ENCODE measurements around the gene TREML2. TPM values are rescaled to one million over a fixed set of nuclear protein-coding genes. Genes with fewer than 3 reads are reported as not detected.

The TREML2 gene
- total RNA-seq, 1 donor, result 1.2 TPM

DNA sequence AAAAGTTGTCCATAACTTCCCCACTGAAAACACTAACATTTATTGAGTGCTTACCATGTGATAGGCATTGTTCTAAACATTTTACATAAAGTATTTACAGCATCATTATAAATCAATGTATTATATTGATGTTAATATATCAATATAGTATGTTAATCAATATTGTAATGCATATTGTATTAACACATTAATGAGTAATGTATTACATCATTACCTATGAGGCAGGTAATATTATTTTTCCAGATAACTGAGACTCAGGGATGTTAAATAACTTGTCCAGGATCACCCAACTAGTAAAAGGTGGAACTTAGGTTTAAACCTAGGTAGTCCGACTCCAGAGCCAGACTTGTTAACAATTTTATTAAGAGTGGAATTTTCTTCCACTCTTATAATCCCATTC, 25.9 kb downstream of the TREML2 start:
- peaks cover 7% of the 10 kb centered on the region for H3K27me3 ChIP-seq (ENCODE audit: insufficient read depth, low read length)
- no peaks in the 10 kb centered on the region for H3K9me3 ChIP-seq (ENCODE audit: low read depth, low read length)
- no peaks in the 10 kb centered on the region for H3K4me1 ChIP-seq (ENCODE audit: insufficient read depth, low read length)
- H3K4me3 ChIP-seq (ENCODE audit: low read length), result no peak overlapping the region

- no peaks in the 10 kb centered on the region for H3K9me3 ChIP-seq (ENCODE audit: low read depth, low read length)
- H3K4me3 ChIP-seq (ENCODE audit: low read length), result no peak overlapping the region
- H3K27me3 ChIP-seq (ENCODE audit: insufficient read depth, low read length), result peaks cover 7% of the 10 kb centered on the region
- no peaks in the 10 kb centered on the region for H3K4me1 ChIP-seq (ENCODE audit: insufficient read depth, low read length)
These were observed 26.3 kb downstream of the TREML2 start for GRCh38 chr6:41174610-41175009.

GRCh38 chr6:41171908-41172307, 29.0 kb downstream of the TREML2 start:
- Histone ChIP-seq H3K4me3 (ENCODE audit: low read length) (no peak overlapping the region), H3K9me3 (ENCODE audit: low read depth, low read length) (no peaks in the 10 kb centered on the region), H3K4me1 (ENCODE audit: insufficient read depth, low read length) (no peaks in the 10 kb centered on the region), H3K27me3 (ENCODE audit: insufficient read depth, low read length) (peaks cover 5% of the 10 kb centered on the region)

DNA sequence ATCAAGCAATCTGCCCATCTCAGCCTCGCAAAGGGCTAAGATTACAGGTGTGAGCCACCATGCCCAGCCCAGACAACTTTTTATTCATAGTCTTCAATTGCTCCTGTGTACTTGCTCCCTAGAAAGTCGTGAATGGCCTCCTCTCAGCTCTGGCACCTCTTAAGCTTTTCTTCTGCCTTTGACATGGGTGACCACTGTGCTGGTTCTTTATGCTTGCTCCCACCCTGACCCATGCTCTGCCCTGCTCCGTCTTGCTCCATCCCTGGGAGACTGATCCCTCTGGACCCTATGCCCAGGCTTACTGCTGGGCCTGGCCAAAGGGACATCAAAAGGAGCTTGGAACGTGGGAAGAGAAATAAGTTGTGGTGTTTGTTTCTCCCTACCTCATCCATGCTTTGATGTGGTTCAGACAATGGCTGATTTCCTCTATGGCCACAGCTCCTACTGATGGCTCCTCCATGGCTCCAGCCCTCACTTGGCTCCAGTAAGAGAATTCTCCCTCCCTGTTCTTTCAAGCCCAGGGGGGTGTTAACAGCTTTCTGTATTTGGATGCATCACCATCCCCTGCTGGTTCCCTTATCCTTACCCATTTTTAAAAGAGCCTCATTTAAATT, 30.3 kb downstream of the TREML2 start:
- H3K9me3 ChIP-seq (ENCODE audit: low read depth, low read length), result no peaks in the 10 kb centered on the region
- H3K4me1 ChIP-seq (ENCODE audit: insufficient read depth, low read length), result no peaks in the 10 kb centered on the region
- H3K27me3 ChIP-seq (ENCODE audit: insufficient read depth, low read length), result no peaks in the 10 kb centered on the region
- no peak overlapping the region for H3K4me3 ChIP-seq (ENCODE audit: low read length)

GRCh38 chr6:41167173-41167963, 33.6 kb downstream of the TREML2 start:
- Histone ChIP-seq H3K27me3 (ENCODE audit: insufficient read depth, low read length) (no peaks in the 10 kb centered on the region), H3K9me3 (ENCODE audit: low read depth, low read length) (no peaks in the 10 kb centered on the region), H3K4me1 (ENCODE audit: insufficient read depth, low read length) (peaks cover 7% of the 10 kb centered on the region), H3K4me3 (ENCODE audit: low read length) (no peak overlapping the region)

DNA sequence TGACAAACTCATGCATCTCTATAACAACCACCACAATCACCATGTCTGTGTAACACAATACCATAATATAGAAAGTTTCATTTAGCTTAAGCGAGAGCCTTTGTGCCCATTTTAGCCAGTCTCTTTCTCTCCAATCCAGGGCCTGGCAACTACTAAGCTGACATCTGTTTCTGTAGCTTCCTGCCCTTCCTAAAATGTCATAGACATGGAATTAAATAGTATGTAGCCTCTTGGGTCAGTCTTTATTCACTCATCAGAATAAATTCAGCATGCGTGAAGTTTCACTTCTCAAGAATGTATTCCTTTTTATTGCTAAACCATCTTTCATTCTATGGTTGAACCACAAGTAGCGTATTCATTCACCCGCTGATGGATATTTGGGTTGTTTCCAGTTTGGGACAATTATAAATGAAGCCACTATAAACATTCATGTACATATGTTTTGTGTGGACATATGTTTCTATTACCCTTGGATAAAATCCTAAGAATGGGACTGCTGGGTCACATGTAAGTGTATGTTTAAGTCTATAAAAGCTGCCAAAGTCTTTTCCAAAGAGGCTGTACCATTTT, 36.3 kb downstream of the TREML2 start:
- H3K9me3 ChIP-seq (ENCODE audit: low read depth, low read length), result no peaks in the 10 kb centered on the region
- no peaks in the 10 kb centered on the region for H3K27me3 ChIP-seq (ENCODE audit: insufficient read depth, low read length)
- no peak overlapping the region for H3K4me3 ChIP-seq (ENCODE audit: low read length)
- H3K4me1 ChIP-seq (ENCODE audit: insufficient read depth, low read length), result peaks cover 19% of the 10 kb centered on the region

GRCh38 chr6:41163419-41163717, 37.6 kb downstream of the TREML2 start:
- Histone ChIP-seq H3K9me3 (ENCODE audit: low read depth, low read length) (no peaks in the 10 kb centered on the region), H3K27me3 (ENCODE audit: insufficient read depth, low read length) (no peaks in the 10 kb centered on the region), H3K4me3 (ENCODE audit: low read length) (no peak overlapping the region), H3K4me1 (ENCODE audit: insufficient read depth, low read length) (peaks cover 19% of the 10 kb centered on the region)

- no peak within 1 kb of the TSS for H3K4me3 ChIP-seq (ENCODE audit: low read length)
- H3K9me3 ChIP-seq (ENCODE audit: low read depth, low read length), result no peaks in the 10 kb centered on the region
- no peaks in the 10 kb centered on the region for H3K27me3 ChIP-seq (ENCODE audit: insufficient read depth, low read length)
- H3K4me1 ChIP-seq (ENCODE audit: insufficient read depth, low read length), result peaks cover 19% of the 10 kb centered on the region
These were observed 38.1 kb downstream of the TREML2 start, which contains the start of gene TREM2 for GRCh38 chr6:41162687-41163418. TREM2 (minus strand) TSS chr6:41163116; CDS start chr6:41163082, 34 bp downstream.

DNA sequence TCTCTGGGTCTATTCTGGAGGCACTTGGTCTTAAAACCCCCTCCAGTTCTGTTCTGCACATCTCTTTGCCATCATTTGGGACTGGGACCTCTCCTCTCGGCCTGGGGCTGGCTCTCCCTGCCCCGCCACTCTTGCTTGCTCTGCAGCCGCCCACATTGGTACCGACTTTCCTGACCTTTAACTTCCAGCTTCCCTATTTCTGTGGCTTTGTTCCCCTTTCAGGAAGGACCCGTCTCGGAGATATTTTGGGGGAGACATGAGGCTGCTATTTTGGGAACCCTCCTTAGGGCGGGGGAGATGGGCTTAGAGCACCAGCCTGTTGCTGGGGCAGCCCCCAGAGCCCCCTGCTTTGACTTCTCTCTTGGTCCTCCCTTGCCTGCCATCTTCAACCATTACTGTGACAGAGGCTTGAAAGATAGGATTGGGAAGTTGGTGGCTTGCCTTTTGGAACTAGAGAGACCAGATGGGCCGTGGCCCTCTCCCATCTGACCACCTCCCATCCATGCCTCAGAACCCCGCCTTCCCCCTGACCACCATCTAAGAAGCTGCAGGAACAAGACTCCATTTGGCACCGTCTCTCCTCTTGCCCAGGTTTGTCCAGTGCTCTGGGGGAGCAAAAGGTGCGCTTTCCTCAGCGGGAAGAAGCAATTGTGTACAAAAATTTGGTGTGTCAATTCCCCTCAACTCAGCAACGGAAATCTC, 38.9 kb downstream of the TREML2 start:
- Histone ChIP-seq H3K9me3 (ENCODE audit: low read depth, low read length) (no peaks in the 10 kb centered on the region), H3K27me3 (ENCODE audit: insufficient read depth, low read length) (no peaks in the 10 kb centered on the region), H3K4me1 (ENCODE audit: insufficient read depth, low read length) (peaks cover 22% of the 10 kb centered on the region), H3K4me3 (ENCODE audit: low read length) (no peak overlapping the region)

- Histone ChIP-seq H3K4me1 (ENCODE audit: insufficient read depth, low read length) (peaks cover 27% of the 10 kb centered on the region), H3K9me3 (ENCODE audit: low read depth, low read length) (no peaks in the 10 kb centered on the region), H3K27me3 (ENCODE audit: insufficient read depth, low read length) (no peaks in the 10 kb centered on the region), H3K4me3 (ENCODE audit: low read length) (no peak overlapping the region)
These were observed 39.6 kb downstream of the TREML2 start for GRCh38 chr6:41161380-41161779.

- Histone ChIP-seq H3K4me3 (ENCODE audit: low read length) (no peak overlapping the region), H3K4me1 (ENCODE audit: insufficient read depth, low read length) (peaks cover 27% of the 10 kb centered on the region), H3K27me3 (ENCODE audit: insufficient read depth, low read length) (no peaks in the 10 kb centered on the region), H3K9me3 (ENCODE audit: low read depth, low read length) (no peaks in the 10 kb centered on the region)
These were observed 40.0 kb downstream of the TREML2 start for GRCh38 chr6:41160933-41161332.

GRCh38 chr6:41159415-41160082, 41.4 kb downstream of the TREML2 start:
- Histone ChIP-seq H3K4me3 (ENCODE audit: low read length) (no peak overlapping the region), H3K4me1 (ENCODE audit: insufficient read depth, low read length) (peaks cover 27% of the 10 kb centered on the region), H3K9me3 (ENCODE audit: low read depth, low read length) (no peaks in the 10 kb centered on the region), H3K27me3 (ENCODE audit: insufficient read depth, low read length) (no peaks in the 10 kb centered on the region)

DNA sequence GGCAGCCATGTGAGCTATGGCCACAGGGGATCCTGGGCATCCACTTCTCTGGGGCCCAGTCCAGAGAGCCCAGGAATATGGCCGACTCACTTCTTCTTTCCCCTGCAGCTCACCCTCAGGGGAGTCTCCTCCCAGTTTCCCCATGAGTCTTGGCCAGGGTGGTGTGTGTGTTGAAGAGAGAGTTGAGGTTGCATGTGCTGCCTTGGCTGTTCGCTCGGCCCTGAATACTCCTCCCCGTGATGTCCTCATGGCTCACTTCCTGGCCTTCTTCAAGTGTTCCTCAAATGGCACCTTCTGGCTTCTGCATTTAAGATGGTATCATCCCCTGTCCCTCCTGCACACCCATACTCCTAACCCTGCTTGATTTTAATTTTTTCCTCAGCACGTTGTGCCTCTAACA, 43.6 kb downstream of the TREML2 start:
- H3K4me1 ChIP-seq (ENCODE audit: insufficient read depth, low read length), result peaks cover 20% of the 10 kb centered on the region

GRCh38 chr6:41156771-41157170, 44.2 kb downstream of the TREML2 start:
- Histone ChIP-seq H3K9me3 (ENCODE audit: low read depth, low read length) (no peaks in the 10 kb centered on the region), H3K4me3 (ENCODE audit: low read length) (no peak overlapping the region), H3K4me1 (ENCODE audit: insufficient read depth, low read length) (peaks cover 14% of the 10 kb centered on the region), H3K27me3 (ENCODE audit: insufficient read depth, low read length) (no peaks in the 10 kb centered on the region)

More for the DNA sequence above, 43.6 kb downstream of the TREML2 start:
- no peaks in the 10 kb centered on the region for H3K27me3 ChIP-seq (ENCODE audit: insufficient read depth, low read length)
- H3K4me3 ChIP-seq (ENCODE audit: low read length), result no peak overlapping the region
- H3K9me3 ChIP-seq (ENCODE audit: low read depth, low read length), result no peaks in the 10 kb centered on the region
